MM.1S (cell line): Measurements from ENCODE around the gene C17orf58.
"Not testable (repeated sequence)": the region's sequence is repeated elsewhere in the genome, so short reads cannot be mapped to it uniquely, and the experiment has no call there.

ENCODE experiments used
- DNase-seq: peaks from one replicate; pipeline ENCODE4 v3.0.0-alpha.2; 2015
- H2AFZ ChIP-seq: fragments of 300-600 bp; sonication (generic); 2 replicates; pipeline ENCODE4 v1.6.0; 2016; ENCODE audit warnings: antibody characterized with exemption, low read length
- H3F3A ChIP-seq: fragments of 300-600 bp; sonication (generic); 2 replicates; pipeline ENCODE4 v1.6.1; 2016; ENCODE audit warnings: mild to moderate bottlenecking, antibody characterized with exemption, low read length, moderate library complexity, mixed read lengths; ENCODE audit not compliant: insufficient read depth
- H3K27ac ChIP-seq: fragments of 300-600 bp; sonication (generic); 2 replicates; pipeline ENCODE4 v1.5.1; 2016; ENCODE audit warnings: mild to moderate bottlenecking, low read length
- H3K27me3 ChIP-seq: fragments of 300-600 bp; sonication (generic); replicated peaks from 2 replicates; pipeline ENCODE4 v1.6.0; 2016; ENCODE audit warnings: low read length; ENCODE audit not compliant: insufficient read depth
- H3K36me3 ChIP-seq: fragments of 300-600 bp; sonication (generic); replicated peaks from 2 replicates; pipeline ENCODE4 v1.6.1; 2016; ENCODE audit warnings: mild to moderate bottlenecking, low read length, mixed read lengths; ENCODE audit not compliant: insufficient read depth
- H3K4me1 ChIP-seq: fragments of 300-600 bp; sonication (generic); 2 replicates; pipeline ENCODE4 v1.6.1; 2016; ENCODE audit warnings: low read length, mixed read lengths
- H3K4me2 ChIP-seq: fragments of 300-600 bp; sonication (generic); 2 replicates; pipeline ENCODE4 v1.6.0; 2016; ENCODE audit warnings: low read depth, low read length
- H3K4me3 ChIP-seq: fragments of 300-600 bp; sonication (generic); 2 replicates; pipeline ENCODE4 v1.5.1; 2016; ENCODE audit warnings: low read length, mixed read lengths
- H3K79me2 ChIP-seq: fragments of 300-600 bp; sonication (generic); 2 replicates; pipeline ENCODE4 v1.6.1; 2016; ENCODE audit warnings: mixed run types, low read length, mixed read lengths
- H3K9ac ChIP-seq: fragments of 300-600 bp; sonication (generic); 2 replicates; pipeline ENCODE4 v1.6.1; 2016; ENCODE audit warnings: low read length, mixed read lengths
- H3K9me2 ChIP-seq: fragments of 300-600 bp; sonication (generic); replicated peaks from 2 replicates; pipeline ENCODE4 v1.6.1; 2016; ENCODE audit warnings: mild to moderate bottlenecking, low read length, mixed read lengths; ENCODE audit not compliant: insufficient read depth
- H3K9me3 ChIP-seq: fragments of 300-600 bp; sonication (generic); replicated peaks from 2 replicates; pipeline ENCODE4 v1.6.1; 2016; ENCODE audit warnings: mild to moderate bottlenecking, low read length, mixed read lengths; ENCODE audit not compliant: insufficient read depth
- H4K20me1 ChIP-seq: fragments of 300-600 bp; sonication (generic); 2 replicates; pipeline ENCODE4 v1.6.1; 2016; ENCODE audit warnings: mild to moderate bottlenecking, low read length, moderate library complexity, mixed read lengths; ENCODE audit not compliant: insufficient read depth
- CTCF ChIP-seq: fragments of 300-600 bp; sonication (generic); IDR thresholded peaks from 2 replicates; pipeline ENCODE4 v1.5.1; 2016; ENCODE audit warnings: antibody characterized with exemption, low read length, mixed read lengths
- EZH2 ChIP-seq: fragments of 300-600 bp; sonication (generic); optimal IDR thresholded peaks from 2 replicates; pipeline ENCODE3; 2017; ENCODE audit warnings: low read depth, mild to moderate bottlenecking, antibody characterized with exemption, low read length, mixed read lengths
- EZH2phosphoT487 ChIP-seq: fragments of 300-600 bp; sonication (generic); IDR thresholded peaks from 2 replicates; pipeline ENCODE4 v1.6.1; 2018; ENCODE audit warnings: antibody characterized with exemption, low read length

C17orf58 gene

GRCh38 chr17:68020409-68020756, 24.1 kb upstream of the C17orf58 start:
- H4K20me1 ChIP-seq = no peaks in the 10 kb centered on the region
- H3K4me3 ChIP-seq = peak overlapping the region; percentile 72
- TF ChIP-seq CTCF (no peak), EZH2 (no peak), EZH2phosphoT487 (no peak)
- H3K79me2 ChIP-seq = no peaks in the 10 kb centered on the region
- H3K27me3 ChIP-seq = no peaks in the 10 kb centered on the region
- peak overlapping the region; percentile 95 for H2AFZ ChIP-seq
- H3K4me1 ChIP-seq = peaks cover 5% of the 10 kb centered on the region
- H3K9ac ChIP-seq = peak overlapping the region; percentile 82
- no peaks in the 10 kb centered on the region for H3K36me3 ChIP-seq
- peaks cover 14% of the 10 kb centered on the region for H3F3A ChIP-seq
- no peaks in the 10 kb centered on the region for H3K9me3 ChIP-seq
- no peaks in the 10 kb centered on the region for H3K9me2 ChIP-seq
- H3K27ac ChIP-seq = peak overlapping the region; percentile 60
- no peak for DNase-seq
- H3K4me2 ChIP-seq = peak overlapping the region; percentile 95

- Histone ChIP-seq H3K9me3 (no peaks in the 10 kb centered on the region), H3K4me1 (peaks cover 5% of the 10 kb centered on the region), H3F3A (peaks cover 14% of the 10 kb centered on the region), H3K9me2 (no peaks in the 10 kb centered on the region), H3K79me2 (no peaks in the 10 kb centered on the region), H3K9ac (peak overlapping the region; percentile 82), H2AFZ (peak overlapping the region; percentile 95), H4K20me1 (no peaks in the 10 kb centered on the region), H3K4me3 (peak overlapping the region; percentile 72), H3K27ac (peak overlapping the region; percentile 60), H3K27me3 (no peaks in the 10 kb centered on the region), H3K36me3 (no peaks in the 10 kb centered on the region), H3K4me2 (peak overlapping the region; percentile 95)
- peak; percentile 98 for DNase-seq
- TF ChIP-seq CTCF (peak; percentile 29; the same call in 1 of the 2 replicates), EZH2phosphoT487 (no peak)
Measured at GRCh38 chr17:68019675-68020408, 23.6 kb upstream of the C17orf58 start.

GRCh38 chr17:68019336-68019674, 23.0 kb upstream of the C17orf58 start:
- Histone ChIP-seq H3K27ac (peak overlapping the region; percentile 2; the same call in 1 of the 2 replicates), H3K36me3 (no peaks in the 10 kb centered on the region), H3K4me1 (peaks cover 5% of the 10 kb centered on the region), H3K27me3 (no peaks in the 10 kb centered on the region), H3K9ac (no peak overlapping the region), H3K4me2 (peak overlapping the region; percentile 40; the same call in 1 of the 2 replicates), H3F3A (peaks cover 14% of the 10 kb centered on the region), H4K20me1 (no peaks in the 10 kb centered on the region), H3K79me2 (no peaks in the 10 kb centered on the region), H3K9me2 (no peaks in the 10 kb centered on the region), H3K9me3 (no peaks in the 10 kb centered on the region), H3K4me3 (peak overlapping the region; percentile 19), H2AFZ (no peak overlapping the region)
- no peak for TF ChIP-seq CTCF
- no peak for TF ChIP-seq EZH2
- TF ChIP-seq EZH2phosphoT487 = no peak
- DNase-seq = no peak

- not testable (repeated sequence) for H3K27me3 ChIP-seq, H3K36me3 ChIP-seq, H3K79me2 ChIP-seq, H3K27ac ChIP-seq, H3K9me2 ChIP-seq, H3K9ac ChIP-seq, H3K9me3 ChIP-seq, H3K4me3 ChIP-seq, H3K4me2 ChIP-seq, DNase-seq, H4K20me1 ChIP-seq, H2AFZ ChIP-seq, H3K4me1 ChIP-seq
- H3F3A ChIP-seq = peaks cover 14% of the 10 kb centered on the region
Measured at GRCh38 chr17:68018493-68018892, 22.2 kb upstream of the C17orf58 start.
